GM12878 (cell line): Measurements from ENCODE around the gene PXDC1. TPM values are rescaled to one million over a fixed set of nuclear protein-coding genes. Genes with fewer than 3 reads are reported as not detected.

Source experiments
- ATAC-seq: fragments of 200-7000 bp; cut with Tn5 transposase; 3 replicates; pipeline ENCODE4 v1.9.1; 2020; ENCODE audit warnings: mild to moderate bottlenecking, moderate library complexity
- BruUV-seq: library from RNA; stranded (reverse); fragments of 400-500 nt; replicated peaks from 2 replicates; lab custom pipeline; 2021; lab: Mats Ljungman, UMichigan
- CTCF ChIA-PET: fragments of 300-600 bp; sonication (Branson Sonifier 250); formaldehyde crosslinking; extraction: SDS; loops from one replicate; lab custom pipeline; 2021; ENCODE audit warnings: inconsistent platforms; lab: Yijun Ruan, JAX
- POLR2A ChIA-PET: fragments of 350-600 bp; formaldehyde crosslinking; extraction: SDS; loops from one replicate; lab custom pipeline; 2021; ENCODE audit warnings: inconsistent platforms; lab: Charles Lee
- RAD21 ChIA-PET: fragments of 300-600 bp; sonication (Branson Sonifier 250); formaldehyde crosslinking; loops from one replicate; lab custom pipeline; 2023; ENCODE audit warnings: antibody characterized with exemption; ENCODE audit not compliant: unreplicated experiment; lab: Charles Lee
- SMC1A ChIA-PET: fragments of 300-600 bp; sonication (Branson Sonifier 250); formaldehyde crosslinking; loops from one replicate; lab custom pipeline; 2023; ENCODE audit not compliant: unreplicated experiment, uncharacterized antibody; lab: Charles Lee
- DNase-seq: peaks from one replicate; pipeline ENCODE4 v3.0.0-alpha.2; 2011; ENCODE audit warnings: low read depth, low spot score
- FAIRE-seq: peaks from 3 replicates; lab custom pipeline; 2011; peaks lifted over from hg19 to GRCh38; lab: Jason Lieb, UNC
- H2AFZ ChIP-seq: 2 replicates; pipeline ENCODE4 v1.6.0; 2011; ENCODE audit warnings: low read depth, low read length, control low read depth; ENCODE audit not compliant: control insufficient read depth
- H3K27ac ChIP-seq: 2 replicates; pipeline ENCODE4 v1.5.1; 2011; ENCODE audit warnings: control low read depth; ENCODE audit not compliant: control insufficient read depth, insufficient read depth
- H3K27me3 ChIP-seq, 2 experiments: replicated peaks in 1 of 2; 2 replicates each; pipeline versions ENCODE4 v1.6.0 to v1.6.1; 2011; ENCODE audit warnings: low read length in 1 of 2; ENCODE audit not compliant: control insufficient read depth in 2 of 2, insufficient read depth in 2 of 2
- H3K36me3 ChIP-seq, 2 experiments: 2 replicates each; pipeline ENCODE4 v1.5.1; 2011; ENCODE audit warnings: low read length in 1 of 2; ENCODE audit not compliant: control insufficient read depth in 2 of 2, insufficient read depth in 2 of 2
- H3K4me1 ChIP-seq: 2 replicates; pipeline ENCODE4 v1.6.1; 2011; ENCODE audit warnings: mild to moderate bottlenecking, low read length, moderate library complexity, mixed read lengths; ENCODE audit not compliant: control insufficient read depth, insufficient read depth
- H3K4me2 ChIP-seq: 2 replicates; pipeline ENCODE4 v1.6.0; 2011; ENCODE audit warnings: control low read depth; ENCODE audit not compliant: control insufficient read depth, insufficient read depth
- H3K4me3 ChIP-seq: fragments of 200-600 bp; sonication (generic); 2 replicates; pipeline ENCODE4 v1.5.1; 2016
- H3K79me2 ChIP-seq: 2 replicates; pipeline ENCODE4 v1.6.0; 2011; ENCODE audit warnings: low read length; ENCODE audit not compliant: control insufficient read depth, insufficient read depth
- H3K9ac ChIP-seq: 2 replicates; pipeline ENCODE4 v1.8.0; 2011; ENCODE audit warnings: low read length, control low read depth, mixed read lengths; ENCODE audit not compliant: control insufficient read depth, insufficient read depth
- H3K9me3 ChIP-seq: replicated peaks from 3 replicates; pipeline ENCODE4 v1.5.1; 2011; ENCODE audit warnings: mild to moderate bottlenecking, low read length; ENCODE audit not compliant: control insufficient read depth, insufficient read depth
- H4K20me1 ChIP-seq: 2 replicates; pipeline ENCODE4 v1.6.0; 2011; ENCODE audit not compliant: control insufficient read depth, insufficient read depth
- CBX3 ChIP-seq: fragments of 200-600 bp; sonication (generic); IDR thresholded peaks from 2 replicates; pipeline ENCODE4 v1.6.1; 2016; ENCODE audit warnings: low read depth, borderline replicate concordance
- CUX1 ChIP-seq: IDR thresholded peaks from 2 replicates; pipeline ENCODE4 v1.6.1; 2012; ENCODE audit warnings: improper control_type of control experiment, low read depth, low read length; ENCODE audit not compliant: insufficient replicate concordance
- IKZF2 ChIP-seq, 2 experiments: fragments of 450-650 bp; IDR thresholded peaks; 2 replicates each; pipeline ENCODE4 v1.6.1; 2017; ENCODE audit warnings: mild to moderate bottlenecking in 2 of 2, moderate library complexity in 2 of 2
- MTA3 ChIP-seq: IDR thresholded peaks from 2 replicates; pipeline ENCODE4 v1.6.1; 2012; ENCODE audit warnings: low read length, inconsistent platforms, borderline replicate concordance
- NR2C1 ChIP-seq: fragments of 450-650 bp; IDR thresholded peaks from 2 replicates; pipeline ENCODE4 v1.6.1; 2017; ENCODE audit warnings: antibody characterized with exemption, mild to moderate bottlenecking, moderate library complexity
- RB1 ChIP-seq: fragments of 450-650 bp; formaldehyde crosslinking; IDR thresholded peaks from 2 replicates; pipeline ENCODE4 v1.6.1; 2017; ENCODE audit warnings: mild to moderate bottlenecking, borderline replicate concordance
- SREBF1 ChIP-seq: IDR thresholded peaks from 2 replicates; pipeline ENCODE4 v1.6.1; 2012; ENCODE audit warnings: mild to moderate bottlenecking, low read length
- TARDBP ChIP-seq: IDR thresholded peaks from 2 replicates; pipeline ENCODE4 v1.6.1; 2016; ENCODE audit warnings: borderline replicate concordance
- ZNF207 ChIP-seq: fragments of 450-650 bp; IDR thresholded peaks from 2 replicates; pipeline ENCODE4 v1.6.1; 2014; ENCODE audit warnings: antibody characterized with exemption, mild to moderate bottlenecking, borderline replicate concordance
- WGBS: methylation state at CpG from one replicate; pipeline ENCODE4 v1.1.6; 2016; ENCODE audit warnings: low lambda C conversion rate; ENCODE audit not compliant: insufficient replicate concordance, insufficient coverage; ENCODE audit errors: missing lambda C conversion rate; 5-methylcytosine and 5-hydroxymethylcytosine counted together
- in situ Hi-C: fragments of 300-500 bp; cut with MboI; formaldehyde crosslinking; loops from 9 replicates; pipeline ENCODE4 v1.14.3; 2018; ENCODE audit warnings: mixed read lengths
- intact Hi-C: fragments of 100-400 bp; cut with micrococcal nuclease; formaldehyde crosslinking; loops from one replicate; pipeline ENCODE4 v1.14.2; 2022; ENCODE audit not compliant: unreplicated experiment
- polyA plus RNA-seq, 11 experiments: library from polyadenylated mRNA; depleted of rRNA in 4 of 11; unstranded in 6 of 11; stranded (reverse) in 5 of 11; fragments of >200 nt; fragmentation: Nextera tagmentation in 4 of 11; fragmentation: Illumina TruSeq in 1 of 11; extraction: Ambion mirVana in 4 of 11; extraction: Trizol in 1 of 11; gene quantifications; 1 replicate in 1 of 11; 2 replicates in 10 of 11; pipeline versions ENCODE4 v1.2.1 to v1.2.3, GENCODE V29; 2011 to 2016; ENCODE audit warnings: inconsistent platforms in 2 of 11, missing spikeins in 2 of 11, low read depth in 1 of 11
- total RNA-seq, 4 experiments: library from RNA; depleted of rRNA in 3 of 4; stranded (reverse); fragments of >200 nt in 3 of 4; fragmentation: Illumina TruSeq in 1 of 4; extraction: Trizol in 1 of 4; gene quantifications; 2 replicates each; pipeline versions ENCODE4 v1.2.1 to v1.2.3, GENCODE V29; 2013 to 2021

PXDC1 gene
- total and polyA plus RNA-seq, 10 of the 15 experiments (the other 5 are each of a cell fraction or from before 2014, with no cell fraction given): 0.03 to 0.72 (median 0.32) TPM; not detected in 2

DNA sequence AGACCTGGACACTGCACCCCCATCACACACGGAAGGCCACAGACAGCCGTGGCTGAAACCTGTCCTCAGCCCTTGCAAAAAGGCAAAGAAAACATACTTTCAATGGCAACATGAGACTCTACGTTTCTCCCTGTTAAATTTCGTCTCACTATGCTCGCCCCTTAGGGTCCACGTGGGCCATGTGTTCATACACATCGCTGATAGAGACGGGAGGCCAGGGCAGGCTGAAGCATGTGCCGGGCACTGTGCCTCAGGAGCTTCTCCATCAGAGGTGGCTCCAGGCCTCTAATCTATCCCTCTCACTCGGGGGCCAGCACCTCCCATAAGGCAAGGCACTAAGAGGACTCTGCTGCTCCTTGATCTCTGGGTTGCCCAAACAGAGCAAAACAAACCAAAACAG lies 17.5 kb downstream of the PXDC1 start:
- SMC1A ChIA-PET: interaction anchor here (1.0 to 2.1 kb wide), 3 partner anchors 244 to 456 kb away, joined by 3 to 5 read pairs (median 5); no protein-coding TSS in a partner anchor

More for the DNA sequence above, 17.5 kb downstream of the PXDC1 start:
- no peaks in the 10 kb centered on the region for H4K20me1 ChIP-seq
- H3K4me1 ChIP-seq: no peaks in the 10 kb centered on the region
- H3K4me2 ChIP-seq: no peak overlapping the region
- H3K4me3 ChIP-seq: no peak overlapping the region
- no peak overlapping the region for H3K27ac ChIP-seq
- ChIA-PET CTCF (interaction anchor here (3.1 kb wide), 1 partner anchor 457 kb away, joined by 21 read pairs; no protein-coding TSS in a partner anchor), RAD21 (no interaction called here)
- no peak overlapping the region for H3K9ac ChIP-seq
- H2AFZ ChIP-seq: no peak overlapping the region
- H3K36me3 ChIP-seq: no peaks in the 10 kb centered on the region
- no peak for FAIRE-seq
- no peak for TF ChIP-seq IKZF2 (IDR thresholded peaks at IDR 0.05)
- no peak for TF ChIP-seq RB1
- no peak for TF ChIP-seq CBX3
- TF ChIP-seq ZNF207: no peak
- TF ChIP-seq TARDBP: no peak
- no peak for TF ChIP-seq MTA3
- no peak for TF ChIP-seq NR2C1
- TF ChIP-seq CUX1: no peak
- no peak for TF ChIP-seq SREBF1
- TF ChIP-seq, all 136 proteins: peak for 0
- DNase-seq (no peak), ATAC-seq (no peak)
- in situ Hi-C loops: loop anchor here (5.0 kb wide), 2 partner anchors 452 to 607 kb away; no protein-coding TSS in a partner anchor
- POLR2A ChIA-PET: no interaction called here
- no peaks in the 10 kb centered on the region; the same call in 2 of the 3 replicates for H3K9me3 ChIP-seq
- WGBS: 66% methylated on average over 10 of the region's 10 CpGs
- BruUV-seq: no TSS peak
- no peaks in the 10 kb centered on the region for H3K79me2 ChIP-seq
- no peaks in the 10 kb centered on the region for H3K27me3 ChIP-seq
- intact Hi-C loops: loop anchor here (5.0 kb wide), 1 partner anchor 277 kb away; the partner anchor contains the start of gene SLC22A23
